Fibroblast of lung (primary cell): ENCODE measurements around the gene FCRL5. TPM values are rescaled to one million over a fixed set of nuclear protein-coding genes. Genes with fewer than 3 reads are reported as not detected.

Experiments
- DNase-seq, 2 donors: peaks; one replicate each; pipeline versions ENCODE4 v3.0.0 to v3.0.0-alpha.2; 2010; ENCODE audit warnings: low read depth in 2 of 2
- H2AFZ ChIP-seq: 2 replicates; pipeline ENCODE4 v1.5.1; 2012; ENCODE audit warnings: low read length, control low read depth, inconsistent platforms
- H3K27ac ChIP-seq: 2 replicates; pipeline ENCODE4 v1.5.1; 2011; ENCODE audit warnings: low read length, control low read depth; ENCODE audit not compliant: insufficient read depth
- H3K27me3 ChIP-seq: 2 replicates; pipeline ENCODE4 v1.5.1; 2011; ENCODE audit warnings: mild to moderate bottlenecking, low read length; ENCODE audit not compliant: control insufficient read depth, insufficient read depth
- H3K36me3 ChIP-seq: 2 replicates; pipeline ENCODE4 v1.5.1; 2011; ENCODE audit warnings: low read length; ENCODE audit not compliant: control insufficient read depth, insufficient read depth
- H3K4me1 ChIP-seq: 2 replicates; pipeline ENCODE4 v1.5.1; 2011; ENCODE audit warnings: low read length; ENCODE audit not compliant: control insufficient read depth, insufficient read depth; ENCODE audit errors: extremely low read depth
- H3K4me2 ChIP-seq: 2 replicates; pipeline ENCODE4 v1.5.1; 2011; ENCODE audit warnings: low read length, control low read depth; ENCODE audit not compliant: insufficient read depth; ENCODE audit errors: extremely low read depth
- H3K4me3 ChIP-seq, 4 experiments: fragments of 200-600 bp in 1 of 4; sonication (generic) in 1 of 4; replicated peaks in 1 of 4; 2 replicates each; pipeline ENCODE4 v1.5.1; 2011 to 2016; ENCODE audit warnings: low read length in 4 of 4, low read depth in 3 of 4, mild to moderate bottlenecking in 3 of 4, control low read depth in 2 of 4, inconsistent platforms in 1 of 4, mixed read lengths in 1 of 4; ENCODE audit not compliant: insufficient read depth in 1 of 4; ENCODE audit errors: control extremely low read depth in 1 of 4
- H3K79me2 ChIP-seq: 2 replicates; pipeline ENCODE4 v1.5.1; 2012; ENCODE audit warnings: mild to moderate bottlenecking, low read length, inconsistent platforms; ENCODE audit not compliant: control insufficient read depth, insufficient read depth
- H3K9ac ChIP-seq: 2 replicates; pipeline ENCODE4 v1.5.1; 2011; ENCODE audit warnings: mild to moderate bottlenecking, low read length, control low read depth; ENCODE audit not compliant: insufficient read depth
- H3K9me3 ChIP-seq: 2 replicates; pipeline ENCODE4 v1.5.1; 2012; ENCODE audit warnings: low read depth, low read length; ENCODE audit not compliant: control insufficient read depth, insufficient read depth
- H4K20me1 ChIP-seq: 2 replicates; pipeline ENCODE4 v1.5.1; 2011; ENCODE audit warnings: low read length; ENCODE audit not compliant: control insufficient read depth, insufficient read depth; ENCODE audit errors: extremely low read depth
- EZH2 ChIP-seq: IDR thresholded peaks from 2 replicates; pipeline ENCODE4 v1.5.1; 2012; ENCODE audit warnings: low read length, control low read depth, mild to moderate bottlenecking; ENCODE audit errors: missing control alignments
- polyA plus RNA-seq, 2 donors: library from polyadenylated mRNA; depleted of rRNA in 1 of 2; stranded (reverse) in 1 of 2; unstranded in 1 of 2; fragments of >200 nt; gene quantifications; 2 replicates each; pipeline ENCODE4 v1.2.1, GENCODE V29; 2011 to 2012; ENCODE audit warnings: missing spikeins in 1 of 2
- total RNA-seq: library from RNA; depleted of rRNA; stranded (reverse); fragments of >200 nt; gene quantifications from 2 replicates; pipeline ENCODE4 v1.2.1, GENCODE V29; 2014
- TF ChIP-seq, protein P1 (sequence below), 2 donors: IDR thresholded peaks in 1 of 2; conservative IDR thresholded peaks in 1 of 2; 1 replicate in 1 of 2; 2 replicates in 1 of 2; pipeline ENCODE4 v1.5.1; 2011 to 2012; ENCODE audit warnings: low read length in 2 of 2, control low read depth in 1 of 2, inconsistent platforms in 1 of 2, low read depth in 1 of 2, mild to moderate bottlenecking in 1 of 2

FCRL5 gene
- total and polyA plus RNA-seq, 2 donors (not counting 1 experiment from before 2014, with no cell fraction given), result 0.05 TPM; not detected in 1

DNA sequence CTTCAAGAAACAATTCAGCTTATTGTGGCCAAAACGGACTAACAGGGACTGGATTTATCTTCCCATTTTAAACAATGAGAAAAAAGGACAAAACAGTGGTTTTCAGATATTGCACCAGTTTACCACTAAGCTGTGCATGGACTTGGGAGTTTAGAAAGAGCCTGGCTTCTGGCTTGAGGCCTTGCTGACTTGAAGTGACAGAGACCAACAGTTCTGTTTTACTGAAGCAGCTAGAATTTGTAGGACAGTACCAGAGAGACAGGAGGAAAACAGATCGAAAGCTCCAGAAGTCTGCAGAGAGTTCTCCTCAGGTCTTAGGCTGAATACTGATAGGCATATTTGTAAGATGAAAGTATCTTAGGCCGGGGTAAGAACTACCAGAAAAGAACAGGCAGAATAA lies 25.1 kb upstream of the FCRL5 start:
- Histone ChIP-seq H3K79me2 (no peaks in the 10 kb centered on the region), H3K9me3 (no peaks in the 10 kb centered on the region), H3K4me2 (no peak overlapping the region), H3K27me3 (no peaks in the 10 kb centered on the region), H3K27ac (no peak overlapping the region), H3K4me3 (no peak overlapping the region), H4K20me1 (no peaks in the 10 kb centered on the region), H2AFZ (no peak overlapping the region), H3K36me3 (no peaks in the 10 kb centered on the region), H3K4me1 (no peaks in the 10 kb centered on the region), H3K9ac (no peak overlapping the region)
- TF ChIP-seq, protein P1, sequence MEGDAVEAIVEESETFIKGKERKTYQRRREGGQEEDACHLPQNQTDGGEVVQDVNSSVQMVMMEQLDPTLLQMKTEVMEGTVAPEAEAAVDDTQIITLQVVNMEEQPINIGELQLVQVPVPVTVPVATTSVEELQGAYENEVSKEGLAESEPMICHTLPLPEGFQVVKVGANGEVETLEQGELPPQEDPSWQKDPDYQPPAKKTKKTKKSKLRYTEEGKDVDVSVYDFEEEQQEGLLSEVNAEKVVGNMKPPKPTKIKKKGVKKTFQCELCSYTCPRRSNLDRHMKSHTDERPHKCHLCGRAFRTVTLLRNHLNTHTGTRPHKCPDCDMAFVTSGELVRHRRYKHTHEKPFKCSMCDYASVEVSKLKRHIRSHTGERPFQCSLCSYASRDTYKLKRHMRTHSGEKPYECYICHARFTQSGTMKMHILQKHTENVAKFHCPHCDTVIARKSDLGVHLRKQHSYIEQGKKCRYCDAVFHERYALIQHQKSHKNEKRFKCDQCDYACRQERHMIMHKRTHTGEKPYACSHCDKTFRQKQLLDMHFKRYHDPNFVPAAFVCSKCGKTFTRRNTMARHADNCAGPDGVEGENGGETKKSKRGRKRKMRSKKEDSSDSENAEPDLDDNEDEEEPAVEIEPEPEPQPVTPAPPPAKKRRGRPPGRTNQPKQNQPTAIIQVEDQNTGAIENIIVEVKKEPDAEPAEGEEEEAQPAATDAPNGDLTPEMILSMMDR (conservative IDR thresholded peaks at IDR 0.05 in 1 of 2, IDR thresholded peaks at IDR 0.05 in 1 of 2; ENCODE audit: low read depth in 1 of 2, low read length in 2 of 2), result no peak
- no peak for TF ChIP-seq EZH2
- DNase-seq, result no peak

DNA sequence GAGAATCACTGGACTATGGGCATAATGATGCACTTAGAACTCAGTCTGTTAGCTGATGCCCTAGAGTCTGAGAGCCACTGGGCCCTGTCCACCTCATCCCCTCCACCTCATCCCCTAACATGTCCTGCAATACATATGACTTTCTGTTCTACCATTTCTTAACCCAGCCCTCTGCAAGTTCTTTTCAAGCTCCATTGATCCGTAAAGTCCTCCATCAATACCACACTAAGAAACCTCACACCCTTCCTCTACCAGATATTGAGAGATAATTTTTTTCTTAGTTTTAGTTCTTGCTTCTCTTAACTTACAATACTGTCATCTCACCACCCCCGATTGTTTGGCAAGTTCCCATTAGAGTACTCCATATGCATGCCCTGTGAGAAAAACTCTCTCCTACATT lies 23.4 kb upstream of the FCRL5 start:
- no peak overlapping the region for H2AFZ ChIP-seq
- H3K4me3 ChIP-seq, result no peak overlapping the region
- no peaks in the 10 kb centered on the region for H3K4me1 ChIP-seq
- DNase-seq, result no peak
- H3K4me2 ChIP-seq, result no peak overlapping the region
- H3K9me3 ChIP-seq, result no peaks in the 10 kb centered on the region
- no peaks in the 10 kb centered on the region for H4K20me1 ChIP-seq
- H3K36me3 ChIP-seq, result no peaks in the 10 kb centered on the region
- H3K79me2 ChIP-seq, result no peaks in the 10 kb centered on the region
- no peak overlapping the region for H3K9ac ChIP-seq
- no peak overlapping the region for H3K27ac ChIP-seq
- TF ChIP-seq, protein P1 (conservative IDR thresholded peaks at IDR 0.05 in 1 of 2, IDR thresholded peaks at IDR 0.05 in 1 of 2; ENCODE audit: low read depth in 1 of 2, low read length in 2 of 2), result no peak
- TF ChIP-seq EZH2, result no peak
- no peaks in the 10 kb centered on the region for H3K27me3 ChIP-seq

DNA sequence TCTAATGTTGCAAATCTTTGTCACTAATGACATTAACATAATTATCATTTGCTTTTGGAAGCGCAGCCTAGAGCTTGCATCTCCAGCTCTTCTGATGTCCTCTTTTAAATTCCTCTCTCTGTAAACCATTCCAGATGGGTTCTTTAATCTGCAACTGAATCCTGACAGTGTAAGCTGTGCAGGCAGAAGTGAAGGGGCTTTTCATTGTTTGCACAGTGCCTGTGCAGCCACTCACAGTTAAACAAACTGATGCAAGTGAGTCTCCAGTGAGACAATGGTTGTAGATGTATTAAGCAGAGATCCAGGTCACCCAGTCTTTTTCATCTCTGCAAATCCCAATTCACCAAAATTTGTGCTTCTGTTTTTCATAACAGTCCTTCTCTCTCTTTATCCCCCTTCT lies 22.5 kb upstream of the FCRL5 start:
- Histone ChIP-seq H3K9me3 (no peaks in the 10 kb centered on the region), H3K9ac (no peak overlapping the region), H3K27ac (no peak overlapping the region), H3K4me2 (no peak overlapping the region), H2AFZ (no peak overlapping the region), H3K4me1 (no peaks in the 10 kb centered on the region), H3K27me3 (no peaks in the 10 kb centered on the region), H3K79me2 (no peaks in the 10 kb centered on the region), H3K4me3 (no peak overlapping the region), H4K20me1 (no peaks in the 10 kb centered on the region), H3K36me3 (no peaks in the 10 kb centered on the region)
- TF ChIP-seq EZH2, result no peak
- TF ChIP-seq, protein P1 (conservative IDR thresholded peaks at IDR 0.05 in 1 of 2, IDR thresholded peaks at IDR 0.05 in 1 of 2; ENCODE audit: low read depth in 1 of 2, low read length in 2 of 2), result no peak
- DNase-seq, result no peak
